SK-N-SH treated with all-trans-retinoic acid at 6 μM for 48 hours (cell line): ENCODE results near the gene SH2D1B.

ENCODE experiments used
- ATAC-seq: fragments of 200-7000 bp; cut with Tn5 transposase; 3 replicates; pipeline ENCODE4 v1.9.1; 2020; ENCODE audit warnings: mild to moderate bottlenecking, moderate library complexity
- ARNTL ChIP-seq: fragments of 450-650 bp; formaldehyde crosslinking; IDR thresholded peaks from 2 replicates; pipeline ENCODE4 v1.5.0; 2020; ENCODE audit warnings: low read depth, mild to moderate bottlenecking, moderate library complexity, borderline replicate concordance
- CREB5 ChIP-seq: fragments of 250-450 bp; sonication (Bioruptor Pico); IDR thresholded peaks from 2 replicates; pipeline ENCODE4 v1.5.1; 2020; ENCODE audit warnings: low read depth, mild to moderate bottlenecking, moderate library complexity
- CSDC2 ChIP-seq: fragments of 250-450 bp; sonication (Bioruptor Pico); IDR thresholded peaks from 2 replicates; pipeline ENCODE4 v1.5.0; 2020; ENCODE audit warnings: mild to moderate bottlenecking, moderate library complexity
- CSRNP3 ChIP-seq: fragments of 250-450 bp; sonication (Bioruptor Pico); IDR thresholded peaks from 2 replicates; pipeline ENCODE4 v1.5.1; 2021; ENCODE audit warnings: mild to moderate bottlenecking, moderate library complexity
- ESRRG ChIP-seq: fragments of 250-450 bp; sonication (Bioruptor Pico); IDR thresholded peaks from 2 replicates; pipeline ENCODE4 v1.6.1; 2021; ENCODE audit warnings: mild to moderate bottlenecking
- GLIS3 ChIP-seq: fragments of 250-450 bp; sonication (Bioruptor Pico); IDR thresholded peaks from 2 replicates; pipeline ENCODE4 v1.5.0; 2020; ENCODE audit warnings: mild to moderate bottlenecking, moderate library complexity
- OSR1 ChIP-seq: fragments of 250-450 bp; sonication (Bioruptor Pico); IDR thresholded peaks from 2 replicates; pipeline ENCODE4 v1.8.0; 2022; ENCODE audit warnings: moderate library complexity, mild to moderate bottlenecking, inconsistent platforms
- POU6F1 ChIP-seq: fragments of 250-450 bp; sonication (Bioruptor Pico); IDR thresholded peaks from 2 replicates; pipeline ENCODE4 v1.8.0; 2021; ENCODE audit warnings: low read depth, mild to moderate bottlenecking, moderate library complexity, borderline replicate concordance
- PPARA ChIP-seq: fragments of 250-450 bp; sonication (Bioruptor Pico); IDR thresholded peaks from 2 replicates; pipeline ENCODE4 v1.5.0; 2020; ENCODE audit warnings: mild to moderate bottlenecking, borderline replicate concordance
- RARB ChIP-seq: fragments of 250-450 bp; sonication (Bioruptor Pico); IDR thresholded peaks from 2 replicates; pipeline ENCODE4 v1.8.0; 2021; ENCODE audit warnings: mild to moderate bottlenecking, moderate library complexity
- SNAI2 ChIP-seq: fragments of 250-450 bp; sonication (Bioruptor Pico); IDR thresholded peaks from 2 replicates; pipeline ENCODE4 v1.5.0; 2020; ENCODE audit warnings: mild to moderate bottlenecking, moderate library complexity
- TCF4 ChIP-seq: fragments of 250-450 bp; sonication (Bioruptor Pico); IDR thresholded peaks from 2 replicates; pipeline ENCODE4 v1.8.0; 2021; ENCODE audit warnings: mild to moderate bottlenecking, moderate library complexity, borderline replicate concordance
- TOX ChIP-seq: fragments of 250-450 bp; sonication (Bioruptor Pico); IDR thresholded peaks from 2 replicates; pipeline ENCODE4 v1.8.0; 2021; ENCODE audit warnings: mild to moderate bottlenecking, moderate library complexity, borderline replicate concordance
- ZFP3 ChIP-seq: fragments of 250-450 bp; sonication (Bioruptor Pico); IDR thresholded peaks from 2 replicates; pipeline ENCODE4 v1.5.0; 2020; ENCODE audit warnings: mild to moderate bottlenecking, moderate library complexity
- ZFP30 ChIP-seq: fragments of 450-650 bp; formaldehyde crosslinking; IDR thresholded peaks from 2 replicates; pipeline ENCODE4 v1.5.0; 2022; ENCODE audit warnings: mild to moderate bottlenecking, moderate library complexity
- ZNF565 ChIP-seq: fragments of 450-650 bp; formaldehyde crosslinking; conservative IDR thresholded peaks from 2 replicates; pipeline ENCODE4 v1.5.0; 2020; ENCODE audit warnings: low read depth, mild to moderate bottlenecking, moderate library complexity
- ZNF70 ChIP-seq: fragments of 450-650 bp; formaldehyde crosslinking; IDR thresholded peaks from 2 replicates; pipeline ENCODE4 v1.5.0; 2020; ENCODE audit warnings: mild to moderate bottlenecking, moderate library complexity
- ZNF8 ChIP-seq: fragments of 450-650 bp; formaldehyde crosslinking; IDR thresholded peaks from 2 replicates; pipeline ENCODE4 v1.5.0; 2020; ENCODE audit warnings: mild to moderate bottlenecking, moderate library complexity
- TF ChIP-seq, protein P1 (sequence below): fragments of 250-450 bp; sonication (Bioruptor Pico); IDR thresholded peaks from 2 replicates; pipeline ENCODE4 v1.5.0; 2020; ENCODE audit warnings: mild to moderate bottlenecking, moderate library complexity
- TF ChIP-seq, protein P2 (sequence below): fragments of 250-450 bp; sonication (Bioruptor Pico); IDR thresholded peaks from 2 replicates; pipeline ENCODE4 v1.8.0; 2020; ENCODE audit warnings: mild to moderate bottlenecking, moderate library complexity, borderline replicate concordance

The SH2D1B gene

GRCh38 chr1:162390396-162391185 is 21.3 kb downstream of the SH2D1B start:
- no peak for ATAC-seq
- TF ChIP-seq ZFP3 (CRISPR knock-in tag), result no peak
- no peak for TF ChIP-seq SNAI2 (CRISPR knock-in tag)
- TF ChIP-seq, protein P1, sequence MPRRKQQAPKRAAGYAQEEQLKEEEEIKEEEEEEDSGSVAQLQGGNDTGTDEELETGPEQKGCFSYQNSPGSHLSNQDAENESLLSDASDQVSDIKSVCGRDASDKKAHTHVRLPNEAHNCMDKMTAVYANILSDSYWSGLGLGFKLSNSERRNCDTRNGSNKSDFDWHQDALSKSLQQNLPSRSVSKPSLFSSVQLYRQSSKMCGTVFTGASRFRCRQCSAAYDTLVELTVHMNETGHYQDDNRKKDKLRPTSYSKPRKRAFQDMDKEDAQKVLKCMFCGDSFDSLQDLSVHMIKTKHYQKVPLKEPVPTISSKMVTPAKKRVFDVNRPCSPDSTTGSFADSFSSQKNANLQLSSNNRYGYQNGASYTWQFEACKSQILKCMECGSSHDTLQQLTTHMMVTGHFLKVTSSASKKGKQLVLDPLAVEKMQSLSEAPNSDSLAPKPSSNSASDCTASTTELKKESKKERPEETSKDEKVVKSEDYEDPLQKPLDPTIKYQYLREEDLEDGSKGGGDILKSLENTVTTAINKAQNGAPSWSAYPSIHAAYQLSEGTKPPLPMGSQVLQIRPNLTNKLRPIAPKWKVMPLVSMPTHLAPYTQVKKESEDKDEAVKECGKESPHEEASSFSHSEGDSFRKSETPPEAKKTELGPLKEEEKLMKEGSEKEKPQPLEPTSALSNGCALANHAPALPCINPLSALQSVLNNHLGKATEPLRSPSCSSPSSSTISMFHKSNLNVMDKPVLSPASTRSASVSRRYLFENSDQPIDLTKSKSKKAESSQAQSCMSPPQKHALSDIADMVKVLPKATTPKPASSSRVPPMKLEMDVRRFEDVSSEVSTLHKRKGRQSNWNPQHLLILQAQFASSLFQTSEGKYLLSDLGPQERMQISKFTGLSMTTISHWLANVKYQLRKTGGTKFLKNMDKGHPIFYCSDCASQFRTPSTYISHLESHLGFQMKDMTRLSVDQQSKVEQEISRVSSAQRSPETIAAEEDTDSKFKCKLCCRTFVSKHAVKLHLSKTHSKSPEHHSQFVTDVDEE (CRISPR knock-in tag), result no peak
- no peak for TF ChIP-seq CSDC2 (CRISPR knock-in tag)
- no peak for TF ChIP-seq CREB5
- no peak for TF ChIP-seq CSRNP3 (CRISPR knock-in tag)
- no peak for TF ChIP-seq ZNF565 (CRISPR knock-in tag)
- TF ChIP-seq OSR1 (CRISPR knock-in tag), result no peak
- TF ChIP-seq, protein P2, sequence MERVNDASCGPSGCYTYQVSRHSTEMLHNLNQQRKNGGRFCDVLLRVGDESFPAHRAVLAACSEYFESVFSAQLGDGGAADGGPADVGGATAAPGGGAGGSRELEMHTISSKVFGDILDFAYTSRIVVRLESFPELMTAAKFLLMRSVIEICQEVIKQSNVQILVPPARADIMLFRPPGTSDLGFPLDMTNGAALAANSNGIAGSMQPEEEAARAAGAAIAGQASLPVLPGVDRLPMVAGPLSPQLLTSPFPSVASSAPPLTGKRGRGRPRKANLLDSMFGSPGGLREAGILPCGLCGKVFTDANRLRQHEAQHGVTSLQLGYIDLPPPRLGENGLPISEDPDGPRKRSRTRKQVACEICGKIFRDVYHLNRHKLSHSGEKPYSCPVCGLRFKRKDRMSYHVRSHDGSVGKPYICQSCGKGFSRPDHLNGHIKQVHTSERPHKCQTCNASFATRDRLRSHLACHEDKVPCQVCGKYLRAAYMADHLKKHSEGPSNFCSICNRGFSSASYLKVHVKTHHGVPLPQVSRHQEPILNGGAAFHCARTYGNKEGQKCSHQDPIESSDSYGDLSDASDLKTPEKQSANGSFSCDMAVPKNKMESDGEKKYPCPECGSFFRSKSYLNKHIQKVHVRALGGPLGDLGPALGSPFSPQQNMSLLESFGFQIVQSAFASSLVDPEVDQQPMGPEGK (CRISPR knock-in tag), result no peak
- no peak for TF ChIP-seq ESRRG
- no peak for TF ChIP-seq RARB
- TF ChIP-seq PPARA (CRISPR knock-in tag), result no peak
- TF ChIP-seq ZNF70 (CRISPR knock-in tag), result no peak
- TF ChIP-seq GLIS3 (CRISPR knock-in tag), result no peak
- no peak for TF ChIP-seq TCF4 (CRISPR knock-in tag)

DNA sequence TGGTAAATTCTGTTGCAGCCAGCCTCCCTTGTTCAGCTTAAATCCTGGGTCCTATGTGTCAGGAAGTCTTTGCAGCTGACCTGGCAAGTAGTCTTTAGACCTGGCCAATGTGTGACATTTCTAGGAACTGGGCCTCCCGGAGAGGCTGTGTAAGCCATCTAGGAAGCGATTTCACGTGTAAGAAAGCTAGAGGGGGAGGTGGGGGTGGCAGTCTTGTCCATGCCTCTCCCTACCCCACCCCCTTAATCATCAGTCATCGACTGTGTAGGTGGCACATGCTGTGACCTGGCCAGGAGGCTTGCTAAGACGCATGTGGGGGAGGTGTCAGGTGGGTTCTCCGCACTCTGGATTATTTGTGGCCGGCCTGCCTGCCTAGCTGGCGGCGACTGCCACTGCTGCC is 22.0 kb downstream of the SH2D1B start:
- ATAC-seq, result no peak
- TF ChIP-seq POU6F1 (no peak), ZNF70 (CRISPR knock-in tag) (no peak), CSDC2 (CRISPR knock-in tag) (no peak), ZNF565 (CRISPR knock-in tag) (no peak), SNAI2 (CRISPR knock-in tag) (no peak), RARB (no peak), TOX (CRISPR knock-in tag) (no peak), ARNTL (CRISPR knock-in tag) (no peak), CSRNP3 (CRISPR knock-in tag) (no peak), ZFP30 (CRISPR knock-in tag) (no peak), PPARA (CRISPR knock-in tag) (no peak), OSR1 (CRISPR knock-in tag) (no peak), ZNF8 (no peak), CREB5 (no peak)
